DMS53 treated with DMSO at 0.1 percent for 48 hours (cell line): Measurements from ENCODE around the gene TSPAN8.
"Not testable (repeated sequence)": the region's sequence is repeated elsewhere in the genome, so short reads cannot be mapped to it uniquely, and the experiment has no call there.

Experiments
- DNase-seq: peaks from one replicate; lab custom pipeline; 2025; ENCODE audit not compliant: unreplicated experiment; lab: John Stamatoyannopoulos, UW

TSPAN8 gene

GRCh38 chr12:71130521-71131069 is 27.2 kb downstream of the TSPAN8 start:
- DNase-seq: no peak

- no peak for DNase-seq
These were observed 28.4 kb downstream of the TSPAN8 start for GRCh38 chr12:71129364-71129763.

GRCh38 chr12:71128191-71128788 is 29.5 kb downstream of the TSPAN8 start:
- no peak for DNase-seq

- DNase-seq: no peak
These were observed 31.9 kb downstream of the TSPAN8 start for GRCh38 chr12:71125949-71126348.

- DNase-seq: no peak
These were observed 32.3 kb downstream of the TSPAN8 start for GRCh38 chr12:71125515-71125914.

- no peak for DNase-seq
These were observed 32.9 kb downstream of the TSPAN8 start for GRCh38 chr12:71124835-71125460.

DNA sequence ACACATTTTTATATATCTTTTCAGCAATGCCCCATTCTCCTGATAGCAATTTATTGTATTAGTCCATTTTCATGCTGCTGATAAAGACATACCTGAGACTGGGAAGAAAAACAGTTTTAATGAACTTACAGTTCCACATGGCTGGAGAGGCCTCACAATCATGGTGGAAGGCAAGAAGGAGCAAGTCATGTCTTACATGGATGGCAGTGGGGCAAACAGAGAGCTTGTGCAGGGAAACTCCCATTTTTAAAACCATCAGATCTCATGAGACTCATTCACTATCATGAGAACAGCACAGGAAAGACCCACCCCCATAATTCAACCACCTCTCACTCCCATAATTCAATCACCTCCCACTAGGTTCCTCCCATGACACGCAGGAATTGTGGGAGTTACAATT is 44.7 kb downstream of the TSPAN8 start:
- not testable (repeated sequence) for DNase-seq

GRCh38 chr12:71109834-71110233 is 48.0 kb downstream of the TSPAN8 start:
- no peak for DNase-seq

GRCh38 chr12:71108355-71108754 is 49.4 kb downstream of the TSPAN8 start:
- no peak for DNase-seq

GRCh38 chr12:71107936-71108335 is 49.9 kb downstream of the TSPAN8 start:
- no peak for DNase-seq

DNA sequence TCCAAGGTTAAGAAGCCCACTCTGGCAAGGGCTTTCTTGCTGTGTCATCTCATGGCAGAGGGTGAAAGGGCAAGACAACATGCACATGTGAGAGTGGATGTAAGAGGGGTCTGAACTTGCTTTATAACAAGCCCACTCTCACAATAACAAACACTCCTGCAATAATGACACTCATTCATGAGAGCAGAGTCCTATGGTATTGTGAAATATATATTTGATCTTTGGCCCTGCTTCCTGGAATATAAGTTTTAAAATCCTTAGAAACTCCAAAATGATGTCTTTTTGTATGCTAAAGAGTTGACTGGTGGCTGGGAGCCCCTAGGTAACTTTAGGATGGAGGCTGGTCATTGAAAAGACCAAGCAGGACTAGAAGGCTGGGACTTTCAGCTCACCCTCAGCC is 51.8 kb downstream of the TSPAN8 start:
- DNase-seq: no peak

GRCh38 chr12:71092290-71092689 is 65.5 kb downstream of the TSPAN8 start:
- no peak for DNase-seq

DNA sequence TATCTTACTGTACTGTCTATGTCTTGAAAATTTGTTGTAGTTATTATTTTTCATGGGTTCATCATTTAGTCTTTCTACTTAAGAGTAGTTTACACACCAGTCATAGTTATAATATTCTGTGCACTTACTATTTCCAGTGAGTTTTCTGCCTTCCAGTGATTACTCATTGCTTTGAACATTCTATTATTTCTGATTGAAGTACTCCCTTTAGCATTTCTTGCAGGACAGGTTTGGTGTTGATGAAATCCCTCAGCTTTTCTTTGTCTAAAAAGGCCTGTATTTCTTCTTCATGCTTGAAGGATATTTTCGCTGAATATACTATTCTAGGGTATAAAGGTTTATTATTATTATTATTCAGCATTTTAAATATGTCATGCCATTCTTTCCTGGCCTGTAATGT is 66.8 kb downstream of the TSPAN8 start:
- DNase-seq: peak; percentile 30

DNA sequence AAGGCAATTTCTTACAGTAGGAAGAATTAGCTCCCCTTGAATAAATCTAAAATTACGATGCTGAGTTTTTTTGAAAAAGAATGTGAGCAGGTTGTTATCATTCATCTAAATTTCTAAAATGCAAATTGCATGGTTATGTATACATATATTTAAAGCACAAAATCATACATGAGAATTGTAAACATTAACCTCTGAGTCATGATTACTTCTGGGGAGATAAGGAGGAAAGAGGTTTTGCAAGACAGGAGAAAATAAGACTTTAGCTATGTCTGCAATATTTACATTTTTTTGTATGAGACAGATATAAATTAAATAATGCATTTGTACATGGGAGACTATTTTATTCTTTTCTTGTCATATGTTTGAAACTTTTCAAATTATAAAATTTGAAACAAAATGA is 72.2 kb downstream of the TSPAN8 start:
- no peak for DNase-seq

GRCh38 chr12:71075743-71076142 is 82.1 kb downstream of the TSPAN8 start:
- no peak for DNase-seq
